Right lung (tissue), 10 donors: ENCODE measurements around the gene SHISAL2A. TPM values are rescaled to one million over a fixed set of nuclear protein-coding genes. Genes with fewer than 3 reads are reported as not detected.

Experiments
- DNase-seq, 2 donors: peaks; one replicate each; pipeline ENCODE4 v3.0.0-alpha.2; 2013
- long read RNA-seq, 8 donors: transcript quantifications; one replicate each; lab custom pipeline, GENCODE V29; 2026
- polyA plus RNA-seq, 5 donors: library from polyadenylated mRNA; unstranded; fragments of 120-200 nt; gene quantifications; one replicate each; pipeline versions ENCODE4 v1.2.1 to v1.2.3, GENCODE V29; 2013; ENCODE audit warnings: inconsistent platforms in 1 of 5, low replicate concordance in 1 of 5; ENCODE audit not compliant: insufficient read length in 5 of 5, insufficient read depth in 1 of 5

SHISAL2A gene
- polyA plus RNA-seq, result 1 to 10 TPM in 2 of 5 donors, under 1 TPM in 3; 0.63 to 1.1 (median 0.76) TPM
- long read RNA-seq, donor 1, partial matches to known transcripts, result 0 of 1 reads
- long read RNA-seq, donor 1, other reads (novel, unspliced or antisense), result 0 of 1 reads
- long read RNA-seq, donor 2, result 0 reads
- long read RNA-seq, donor 3, result 0 reads
- long read RNA-seq, donor 4, result 0 reads
- long read RNA-seq, donor 5, result 0 reads
- long read RNA-seq, donor 6, result 0 reads
- long read RNA-seq, donor 7, result 0 reads
- long read RNA-seq, donor 8, result 0 reads

- peak; percentile 43 to 44 for DNase-seq
These were observed at the start of gene SHISAL2A for GRCh38 chr1:52632732-52633290. Gene SHISAL2A (plus strand): TSS chr1:52633168. CDS start chr1:52633494, 326 bp downstream.

- no peak for DNase-seq
These were observed 47.5 kb upstream of the SHISAL2A start for GRCh38 chr1:52585474-52585873.

- no peak for DNase-seq
These were observed 44.9 kb upstream of the SHISAL2A start for GRCh38 chr1:52588027-52588426.

GRCh38 chr1:52588535-52588934, 44.4 kb upstream of the SHISAL2A start:
- DNase-seq, result no peak

GRCh38 chr1:52590266-52590665, 42.7 kb upstream of the SHISAL2A start:
- DNase-seq, result no peak

- no peak for DNase-seq
These were observed 40.2 kb upstream of the SHISAL2A start for GRCh38 chr1:52592637-52593323.

GRCh38 chr1:52593495-52593894, 39.5 kb upstream of the SHISAL2A start:
- DNase-seq, result no peak

- DNase-seq, result no peak
These were observed 37.9 kb upstream of the SHISAL2A start for GRCh38 chr1:52595061-52595460.

- no peak for DNase-seq
These were observed 35.1 kb upstream of the SHISAL2A start for GRCh38 chr1:52597912-52598311.

- no peak for DNase-seq
These were observed 34.2 kb upstream of the SHISAL2A start for GRCh38 chr1:52598729-52599128.

GRCh38 chr1:52599236-52599635, 33.7 kb upstream of the SHISAL2A start:
- DNase-seq, result no peak

- DNase-seq, result no peak
These were observed 32.3 kb upstream of the SHISAL2A start for GRCh38 chr1:52600533-52601179.

GRCh38 chr1:52601519-52601918, 31.4 kb upstream of the SHISAL2A start:
- no peak for DNase-seq

- peak; percentile 49 to 57 for DNase-seq
These were observed 30.7 kb upstream of the SHISAL2A start, which contains the start of gene GPX7 for GRCh38 chr1:52601991-52602855. Gene GPX7 (plus strand): TSS chr1:52602371. CDS start chr1:52602410, 39 bp downstream.

- DNase-seq, result peak; percentile 43 to 47
These were observed 29.9 kb upstream of the SHISAL2A start for GRCh38 chr1:52602856-52603600.

- no peak for DNase-seq
These were observed 29.3 kb upstream of the SHISAL2A start for GRCh38 chr1:52603630-52604029.

- no peak for DNase-seq
These were observed 28.8 kb upstream of the SHISAL2A start for GRCh38 chr1:52604063-52604770.

- no peak for DNase-seq
These were observed 19.2 kb upstream of the SHISAL2A start for GRCh38 chr1:52613636-52614373.

- DNase-seq, result no peak
These were observed 18.3 kb upstream of the SHISAL2A start for GRCh38 chr1:52614671-52615070.
